Natural killer cell (primary cell): ENCODE data around the gene MAP3K20. TPM values are rescaled to one million over a fixed set of nuclear protein-coding genes. Genes with fewer than 3 reads are reported as not detected.

ENCODE experiments used
- ATAC-seq, 3 donors: fragments of 150-1000 bp in 2 of 3; fragments of 200-7000 bp in 1 of 3; cut with Tn5 transposase; 1 replicate in 1 of 3; 2 replicates in 2 of 3; pipeline ENCODE4 v1.10.0; 2021; ENCODE audit warnings: mild to moderate bottlenecking in 2 of 3, moderate library complexity in 2 of 3
- DNase-seq, 2 donors: peaks; one replicate each; pipeline versions ENCODE4 v3.0.0 to v3.0.0-alpha.2; 2013 to 2021; ENCODE audit warnings: mixed read lengths in 1 of 2
- H3K27ac ChIP-seq: one replicate; pipeline ENCODE4 v1.5.1; 2013; ENCODE audit warnings: mild to moderate bottlenecking, low read length
- H3K27me3 ChIP-seq: one replicate; pipeline ENCODE4 v1.6.1; 2013; ENCODE audit warnings: low read length; ENCODE audit not compliant: control insufficient read depth, insufficient read depth
- H3K36me3 ChIP-seq: one replicate; pipeline ENCODE4 v1.6.1; 2013; ENCODE audit warnings: low read length; ENCODE audit not compliant: control insufficient read depth, insufficient read depth
- H3K4me1 ChIP-seq: one replicate; pipeline ENCODE4 v1.6.1; 2013; ENCODE audit warnings: low read length; ENCODE audit not compliant: control insufficient read depth, insufficient read depth
- H3K4me3 ChIP-seq: one replicate; pipeline ENCODE4 v1.5.1; 2013; ENCODE audit warnings: low read length
- H3K9me3 ChIP-seq: one replicate; pipeline ENCODE4 v1.6.1; 2013; ENCODE audit warnings: low read length; ENCODE audit not compliant: control insufficient read depth, insufficient read depth
- H3K27ac Mint-ChIP-seq, 2 donors: one replicate each; pipeline ENCODE4 v1.8.0; 2022; ENCODE audit warnings: mild to moderate bottlenecking in 2 of 2, mixed read lengths in 2 of 2, moderate library complexity in 1 of 2
- H3K27me3 Mint-ChIP-seq, 2 donors: one replicate each; pipeline ENCODE4 v1.8.0; 2022; ENCODE audit warnings: low read depth in 2 of 2, mixed read lengths in 2 of 2
- H3K36me3 Mint-ChIP-seq: one replicate; pipeline ENCODE4 v1.8.0; 2022; ENCODE audit warnings: mixed read lengths
- H3K4me1 Mint-ChIP-seq, 2 donors: one replicate each; pipeline ENCODE4 v1.8.0; 2022; ENCODE audit warnings: mixed read lengths in 2 of 2
- H3K4me3 Mint-ChIP-seq: one replicate; pipeline ENCODE4 v1.8.0; 2022; ENCODE audit warnings: mild to moderate bottlenecking, moderate library complexity, mixed read lengths
- H3K9me3 Mint-ChIP-seq, 2 donors: one replicate each; pipeline ENCODE4 v1.8.0; 2022; ENCODE audit warnings: mixed read lengths in 2 of 2
- WGBS: methylation state at CpG from one replicate; pipeline ENCODE4 v1.1.7; 2013; ENCODE audit warnings: missing lambda C conversion rate; ENCODE audit not compliant: insufficient coverage; 5-methylcytosine and 5-hydroxymethylcytosine counted together
- intact Hi-C: fragments of 100-400 bp; cut with micrococcal nuclease; formaldehyde crosslinking; loops from one replicate; pipeline ENCODE4 v1.14.2; 2022
- total RNA-seq, 4 donors: library from RNA; stranded (reverse); fragments of 120-200 nt in 1 of 4; gene quantifications; one replicate each; pipeline versions ENCODE4 v1.2.3 to v1.2.4, GENCODE V29; 2013 to 2022
- TF ChIP-seq, protein P1 (sequence below): fragments of 200-600 bp; IDR thresholded peaks from one replicate; pipeline ENCODE4 v1.8.0; 2022; ENCODE audit warnings: antibody characterized with exemption

MAP3K20 gene
- total RNA-seq, 3 donors from 2014 or later (not counting 1 experiment from before 2014, with no cell fraction given) = 1.6 to 3.0 (median 2.5) TPM

DNA sequence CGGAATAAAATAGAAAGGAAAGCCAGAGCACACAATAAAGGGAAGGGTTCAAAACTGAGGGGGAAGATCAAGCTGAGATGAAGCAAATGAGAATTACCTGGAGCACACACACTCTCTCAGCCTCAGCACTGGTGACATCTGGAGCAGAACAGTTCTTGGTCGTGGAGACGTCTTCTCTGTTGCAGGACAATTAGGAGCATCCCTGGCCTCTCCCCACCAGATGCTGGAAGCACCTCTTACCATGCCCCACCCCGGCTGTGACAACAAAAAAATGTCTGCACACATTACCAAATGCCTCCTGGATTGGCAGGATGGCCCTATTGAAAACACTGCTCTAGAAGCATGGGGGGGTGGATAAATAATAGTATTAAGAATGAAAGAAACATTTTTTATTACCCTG is 43.6 kb upstream of the MAP3K20 start:
- Mint-ChIP-seq H3K27me3 (peaks cover 19 to 33% of the 10 kb centered on the region in 2 donors), H3K36me3 (no peaks in the 10 kb centered on the region), H3K4me3 (no peak overlapping the region), H3K27ac (no peak overlapping the region), H3K9me3 (no peaks in the 10 kb centered on the region), H3K4me1 (no peaks in the 10 kb centered on the region)
- Histone ChIP-seq H3K4me3 (no peak overlapping the region), H3K4me1 (no peaks in the 10 kb centered on the region), H3K9me3 (no peaks in the 10 kb centered on the region), H3K27ac (no peak overlapping the region), H3K27me3 (no peaks in the 10 kb centered on the region), H3K36me3 (no peaks in the 10 kb centered on the region)
- 89% methylated on average over 3 of the region's 4 CpGs for WGBS
- TF ChIP-seq, protein P1, sequence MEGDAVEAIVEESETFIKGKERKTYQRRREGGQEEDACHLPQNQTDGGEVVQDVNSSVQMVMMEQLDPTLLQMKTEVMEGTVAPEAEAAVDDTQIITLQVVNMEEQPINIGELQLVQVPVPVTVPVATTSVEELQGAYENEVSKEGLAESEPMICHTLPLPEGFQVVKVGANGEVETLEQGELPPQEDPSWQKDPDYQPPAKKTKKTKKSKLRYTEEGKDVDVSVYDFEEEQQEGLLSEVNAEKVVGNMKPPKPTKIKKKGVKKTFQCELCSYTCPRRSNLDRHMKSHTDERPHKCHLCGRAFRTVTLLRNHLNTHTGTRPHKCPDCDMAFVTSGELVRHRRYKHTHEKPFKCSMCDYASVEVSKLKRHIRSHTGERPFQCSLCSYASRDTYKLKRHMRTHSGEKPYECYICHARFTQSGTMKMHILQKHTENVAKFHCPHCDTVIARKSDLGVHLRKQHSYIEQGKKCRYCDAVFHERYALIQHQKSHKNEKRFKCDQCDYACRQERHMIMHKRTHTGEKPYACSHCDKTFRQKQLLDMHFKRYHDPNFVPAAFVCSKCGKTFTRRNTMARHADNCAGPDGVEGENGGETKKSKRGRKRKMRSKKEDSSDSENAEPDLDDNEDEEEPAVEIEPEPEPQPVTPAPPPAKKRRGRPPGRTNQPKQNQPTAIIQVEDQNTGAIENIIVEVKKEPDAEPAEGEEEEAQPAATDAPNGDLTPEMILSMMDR = no peak
- ATAC-seq (no peak), DNase-seq (no peak)
- intact Hi-C loops = no loop called here

DNA sequence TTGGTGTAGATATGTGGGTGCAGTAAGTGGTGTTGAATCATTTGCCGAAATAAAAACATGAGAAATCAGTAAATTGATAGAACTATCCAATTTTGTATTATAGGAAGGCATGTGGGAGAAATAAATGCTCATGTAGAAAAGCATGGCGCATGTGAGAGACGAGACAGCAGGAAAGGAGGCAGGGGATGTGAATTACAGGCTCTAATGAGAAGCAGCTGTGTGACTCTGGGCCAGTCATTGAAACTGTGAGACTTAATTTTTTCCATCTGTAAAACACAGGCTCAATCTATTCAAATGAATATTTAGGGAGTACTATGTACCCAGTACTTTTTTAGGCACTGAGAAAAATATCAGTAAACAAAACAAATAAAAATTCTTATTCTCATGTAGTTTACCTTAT is 42.6 kb upstream of the MAP3K20 start:
- H3K4me3 ChIP-seq = no peak overlapping the region
- no peak overlapping the region for H3K4me3 Mint-ChIP-seq
- H3K27me3 ChIP-seq = no peaks in the 10 kb centered on the region
- WGBS = 88% methylated on average over 3 of the region's 3 CpGs
- peaks cover 15 to 26% of the 10 kb centered on the region in 2 donors for H3K27me3 Mint-ChIP-seq
- H3K9me3 Mint-ChIP-seq = no peaks in the 10 kb centered on the region
- H3K27ac Mint-ChIP-seq = no peak overlapping the region
- TF ChIP-seq, protein P1 = no peak
- H3K27ac ChIP-seq = no peak overlapping the region
- H3K36me3 Mint-ChIP-seq = no peaks in the 10 kb centered on the region
- intact Hi-C loops = no loop called here
- H3K9me3 ChIP-seq = no peaks in the 10 kb centered on the region
- no peaks in the 10 kb centered on the region for H3K36me3 ChIP-seq
- no peak for DNase-seq
- H3K4me1 ChIP-seq = no peaks in the 10 kb centered on the region
- H3K4me1 Mint-ChIP-seq = no peaks in the 10 kb centered on the region
- ATAC-seq = no peak

DNA sequence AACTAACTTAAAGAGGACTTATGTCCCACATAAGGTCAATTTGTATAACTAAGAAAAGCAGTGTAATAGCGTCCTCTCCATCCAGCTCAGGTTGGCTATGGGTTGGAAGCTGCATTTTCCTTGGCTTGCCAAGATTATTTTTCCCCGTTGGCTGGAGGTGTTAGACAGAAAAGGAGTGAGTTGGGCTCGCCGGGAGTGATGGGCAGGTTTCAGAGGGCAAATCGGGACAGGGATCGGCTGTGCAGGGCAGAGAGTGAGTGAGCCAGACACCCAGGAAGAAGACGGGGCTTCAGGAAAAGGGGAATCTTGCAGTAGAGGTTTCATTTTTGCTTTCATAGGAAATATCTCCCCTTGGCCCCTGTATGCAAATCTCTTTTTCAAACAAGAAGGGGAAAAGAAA is 41.5 kb upstream of the MAP3K20 start:
- no peaks in the 10 kb centered on the region for H3K36me3 ChIP-seq
- no peaks in the 10 kb centered on the region for H3K4me1 Mint-ChIP-seq
- no peak overlapping the region for H3K4me3 ChIP-seq
- intact Hi-C loops = no loop called here
- H3K27me3 Mint-ChIP-seq = peaks cover 15 to 26% of the 10 kb centered on the region in 2 donors
- H3K9me3 Mint-ChIP-seq = no peaks in the 10 kb centered on the region
- H3K4me3 Mint-ChIP-seq = no peak overlapping the region
- ATAC-seq (no peak), DNase-seq (no peak)
- no peaks in the 10 kb centered on the region for H3K27me3 ChIP-seq
- TF ChIP-seq, protein P1 = no peak
- no peaks in the 10 kb centered on the region for H3K9me3 ChIP-seq
- H3K27ac Mint-ChIP-seq = no peak overlapping the region
- 92% methylated on average over 6 of the region's 7 CpGs for WGBS
- no peaks in the 10 kb centered on the region for H3K36me3 Mint-ChIP-seq
- H3K4me1 ChIP-seq = no peaks in the 10 kb centered on the region
- H3K27ac ChIP-seq = no peak overlapping the region
